SK-N-SH treated with all-trans-retinoic acid at 6 μM for 48 hours (cell line): ENCODE measurements around the gene FCGBP.

Source experiments
- ARNTL ChIP-seq: fragments of 450-650 bp; formaldehyde crosslinking; IDR thresholded peaks from 2 replicates; pipeline ENCODE4 v1.5.0; 2020; ENCODE audit warnings: low read depth, mild to moderate bottlenecking, moderate library complexity, borderline replicate concordance
- CSDC2 ChIP-seq: fragments of 250-450 bp; sonication (Bioruptor Pico); IDR thresholded peaks from 2 replicates; pipeline ENCODE4 v1.5.0; 2020; ENCODE audit warnings: mild to moderate bottlenecking, moderate library complexity
- ESRRG ChIP-seq: fragments of 250-450 bp; sonication (Bioruptor Pico); IDR thresholded peaks from 2 replicates; pipeline ENCODE4 v1.6.1; 2021; ENCODE audit warnings: mild to moderate bottlenecking
- RARB ChIP-seq: fragments of 250-450 bp; sonication (Bioruptor Pico); IDR thresholded peaks from 2 replicates; pipeline ENCODE4 v1.8.0; 2021; ENCODE audit warnings: mild to moderate bottlenecking, moderate library complexity
- ZC3H10 ChIP-seq: fragments of 250-450 bp; sonication (Bioruptor Pico); IDR thresholded peaks from 2 replicates; pipeline ENCODE4 v1.5.1; 2021; ENCODE audit warnings: mild to moderate bottlenecking, moderate library complexity
- ZFP3 ChIP-seq: fragments of 250-450 bp; sonication (Bioruptor Pico); IDR thresholded peaks from 2 replicates; pipeline ENCODE4 v1.5.0; 2020; ENCODE audit warnings: mild to moderate bottlenecking, moderate library complexity
- ZNF565 ChIP-seq: fragments of 450-650 bp; formaldehyde crosslinking; conservative IDR thresholded peaks from 2 replicates; pipeline ENCODE4 v1.5.0; 2020; ENCODE audit warnings: low read depth, mild to moderate bottlenecking, moderate library complexity
- TF ChIP-seq, protein P1 (sequence below): fragments of 250-450 bp; sonication (Bioruptor Pico); IDR thresholded peaks from 2 replicates; pipeline ENCODE4 v1.8.0; 2020; ENCODE audit warnings: mild to moderate bottlenecking, moderate library complexity, borderline replicate concordance
- TF ChIP-seq, protein P2 (sequence below): fragments of 250-450 bp; sonication (Bioruptor Pico); IDR thresholded peaks from 2 replicates; pipeline ENCODE4 v1.5.1; 2020; ENCODE audit warnings: low read depth, mild to moderate bottlenecking, moderate library complexity
- TF ChIP-seq, protein P3 (sequence below): fragments of 250-450 bp; sonication (Bioruptor Pico); IDR thresholded peaks from 2 replicates; pipeline ENCODE4 v1.8.0; 2021; ENCODE audit warnings: low read depth, mild to moderate bottlenecking, moderate library complexity, borderline replicate concordance

DNA sequence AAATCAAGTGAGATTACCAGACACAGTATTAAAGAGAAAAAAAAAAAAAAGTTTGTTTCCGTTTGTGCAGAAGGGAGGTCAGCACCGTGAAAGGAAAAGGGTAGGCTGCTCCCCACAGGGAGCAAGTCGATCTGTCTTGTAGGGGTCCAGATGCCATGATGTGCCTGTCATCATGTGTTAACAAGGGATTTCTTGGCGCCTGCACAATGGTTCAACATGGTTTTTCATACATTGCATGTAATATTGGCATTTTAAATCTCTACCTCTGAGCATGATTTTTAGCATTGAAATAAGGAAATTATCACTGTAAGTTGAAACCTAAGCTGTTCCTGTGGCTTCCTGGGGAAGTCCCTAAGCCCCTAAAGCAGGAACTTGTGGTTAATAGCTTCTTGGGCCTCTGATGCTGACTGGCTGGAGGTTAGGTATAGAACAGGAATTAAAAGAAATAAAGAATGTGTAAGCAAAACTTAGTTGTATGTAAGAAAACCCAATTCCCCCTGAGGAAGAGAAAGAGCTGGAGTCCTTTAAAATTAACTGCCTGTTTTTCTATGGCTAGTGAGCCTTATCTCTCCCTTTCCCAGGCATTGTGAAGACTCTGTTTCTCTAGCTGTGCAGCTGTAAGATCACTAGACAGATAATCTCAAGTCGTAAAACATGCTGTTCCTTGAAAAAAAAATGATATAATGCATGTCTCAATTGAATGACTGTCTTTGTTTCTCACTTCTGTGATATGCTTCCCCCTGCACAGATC is 7.4 kb upstream of the FCGBP start:
- TF ChIP-seq ZNF565 (CRISPR knock-in tag) = no peak
- TF ChIP-seq, protein P1, sequence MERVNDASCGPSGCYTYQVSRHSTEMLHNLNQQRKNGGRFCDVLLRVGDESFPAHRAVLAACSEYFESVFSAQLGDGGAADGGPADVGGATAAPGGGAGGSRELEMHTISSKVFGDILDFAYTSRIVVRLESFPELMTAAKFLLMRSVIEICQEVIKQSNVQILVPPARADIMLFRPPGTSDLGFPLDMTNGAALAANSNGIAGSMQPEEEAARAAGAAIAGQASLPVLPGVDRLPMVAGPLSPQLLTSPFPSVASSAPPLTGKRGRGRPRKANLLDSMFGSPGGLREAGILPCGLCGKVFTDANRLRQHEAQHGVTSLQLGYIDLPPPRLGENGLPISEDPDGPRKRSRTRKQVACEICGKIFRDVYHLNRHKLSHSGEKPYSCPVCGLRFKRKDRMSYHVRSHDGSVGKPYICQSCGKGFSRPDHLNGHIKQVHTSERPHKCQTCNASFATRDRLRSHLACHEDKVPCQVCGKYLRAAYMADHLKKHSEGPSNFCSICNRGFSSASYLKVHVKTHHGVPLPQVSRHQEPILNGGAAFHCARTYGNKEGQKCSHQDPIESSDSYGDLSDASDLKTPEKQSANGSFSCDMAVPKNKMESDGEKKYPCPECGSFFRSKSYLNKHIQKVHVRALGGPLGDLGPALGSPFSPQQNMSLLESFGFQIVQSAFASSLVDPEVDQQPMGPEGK = no peak
- no peak for TF ChIP-seq ARNTL (CRISPR knock-in tag)
- TF ChIP-seq, protein P2, sequence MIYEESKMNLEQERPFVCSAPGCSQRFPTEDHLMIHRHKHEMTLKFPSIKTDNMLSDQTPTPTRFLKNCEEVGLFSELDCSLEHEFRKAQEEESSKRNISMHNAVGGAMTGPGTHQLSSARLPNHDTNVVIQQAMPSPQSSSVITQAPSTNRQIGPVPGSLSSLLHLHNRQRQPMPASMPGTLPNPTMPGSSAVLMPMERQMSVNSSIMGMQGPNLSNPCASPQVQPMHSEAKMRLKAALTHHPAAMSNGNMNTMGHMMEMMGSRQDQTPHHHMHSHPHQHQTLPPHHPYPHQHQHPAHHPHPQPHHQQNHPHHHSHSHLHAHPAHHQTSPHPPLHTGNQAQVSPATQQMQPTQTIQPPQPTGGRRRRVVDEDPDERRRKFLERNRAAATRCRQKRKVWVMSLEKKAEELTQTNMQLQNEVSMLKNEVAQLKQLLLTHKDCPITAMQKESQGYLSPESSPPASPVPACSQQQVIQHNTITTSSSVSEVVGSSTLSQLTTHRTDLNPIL = no peak
- TF ChIP-seq, protein P3, sequence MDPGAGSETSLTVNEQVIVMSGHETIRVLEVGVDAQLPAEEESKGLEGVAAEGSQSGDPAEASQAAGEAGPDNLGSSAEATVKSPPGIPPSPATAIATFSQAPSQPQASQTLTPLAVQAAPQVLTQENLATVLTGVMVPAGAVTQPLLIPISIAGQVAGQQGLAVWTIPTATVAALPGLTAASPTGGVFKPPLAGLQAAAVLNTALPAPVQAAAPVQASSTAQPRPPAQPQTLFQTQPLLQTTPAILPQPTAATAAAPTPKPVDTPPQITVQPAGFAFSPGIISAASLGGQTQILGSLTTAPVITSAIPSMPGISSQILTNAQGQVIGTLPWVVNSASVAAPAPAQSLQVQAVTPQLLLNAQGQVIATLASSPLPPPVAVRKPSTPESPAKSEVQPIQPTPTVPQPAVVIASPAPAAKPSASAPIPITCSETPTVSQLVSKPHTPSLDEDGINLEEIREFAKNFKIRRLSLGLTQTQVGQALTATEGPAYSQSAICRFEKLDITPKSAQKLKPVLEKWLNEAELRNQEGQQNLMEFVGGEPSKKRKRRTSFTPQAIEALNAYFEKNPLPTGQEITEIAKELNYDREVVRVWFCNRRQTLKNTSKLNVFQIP (CRISPR knock-in tag) = no peak
- TF ChIP-seq ZC3H10 = no peak
- no peak for TF ChIP-seq ESRRG
- TF ChIP-seq RARB = no peak
- no peak for TF ChIP-seq ZFP3 (CRISPR knock-in tag)
- TF ChIP-seq CSDC2 = no peak
